Measurements from ENCODE around the gene ATXN7. TPM values are rescaled to one million over a fixed set of nuclear protein-coding genes. Genes with fewer than 3 reads are reported as not detected.

The ATXN7 gene
- polyA plus RNA-seq, 1 donor from 2014 or later: 6.7 TPM

DNA sequence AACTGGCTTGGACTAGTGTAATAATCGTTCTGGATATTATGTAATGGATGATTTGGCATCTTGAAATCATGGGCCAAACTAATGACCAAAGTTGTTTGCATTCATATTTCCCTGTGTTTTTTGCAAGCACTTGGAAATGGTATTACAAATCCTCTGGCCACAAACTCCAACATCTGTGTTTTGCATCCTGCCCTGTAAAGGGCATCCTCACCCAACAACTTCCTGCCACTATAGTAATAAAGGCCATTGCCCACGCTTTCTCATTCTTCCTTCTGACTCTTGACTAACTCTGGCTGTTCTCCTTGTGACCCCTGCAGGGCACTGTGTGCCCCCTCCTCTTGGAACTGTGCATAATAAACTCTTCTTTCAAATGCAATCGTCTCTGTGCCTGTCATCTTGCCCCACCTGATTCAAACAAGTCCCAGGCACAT lies 185.0 kb downstream of the ATXN7 start:
- no peak overlapping the region for H3K4me2 ChIP-seq (ENCODE audit: low read length)
- no peaks in the 10 kb centered on the region for H3F3A ChIP-seq (ENCODE audit: insufficient read depth, low read length, poor library complexity, severe bottlenecking)
- no peaks in the 10 kb centered on the region for H3K79me2 ChIP-seq (replicated peaks; ENCODE audit: insufficient read depth, low read length)
- TF ChIP-seq, protein P1, sequence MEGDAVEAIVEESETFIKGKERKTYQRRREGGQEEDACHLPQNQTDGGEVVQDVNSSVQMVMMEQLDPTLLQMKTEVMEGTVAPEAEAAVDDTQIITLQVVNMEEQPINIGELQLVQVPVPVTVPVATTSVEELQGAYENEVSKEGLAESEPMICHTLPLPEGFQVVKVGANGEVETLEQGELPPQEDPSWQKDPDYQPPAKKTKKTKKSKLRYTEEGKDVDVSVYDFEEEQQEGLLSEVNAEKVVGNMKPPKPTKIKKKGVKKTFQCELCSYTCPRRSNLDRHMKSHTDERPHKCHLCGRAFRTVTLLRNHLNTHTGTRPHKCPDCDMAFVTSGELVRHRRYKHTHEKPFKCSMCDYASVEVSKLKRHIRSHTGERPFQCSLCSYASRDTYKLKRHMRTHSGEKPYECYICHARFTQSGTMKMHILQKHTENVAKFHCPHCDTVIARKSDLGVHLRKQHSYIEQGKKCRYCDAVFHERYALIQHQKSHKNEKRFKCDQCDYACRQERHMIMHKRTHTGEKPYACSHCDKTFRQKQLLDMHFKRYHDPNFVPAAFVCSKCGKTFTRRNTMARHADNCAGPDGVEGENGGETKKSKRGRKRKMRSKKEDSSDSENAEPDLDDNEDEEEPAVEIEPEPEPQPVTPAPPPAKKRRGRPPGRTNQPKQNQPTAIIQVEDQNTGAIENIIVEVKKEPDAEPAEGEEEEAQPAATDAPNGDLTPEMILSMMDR (IDR thresholded peaks at IDR 0.05; ENCODE audit: poor library complexity, severe bottlenecking): no peak
- no peaks in the 10 kb centered on the region for H3K9me3 ChIP-seq (ENCODE audit: low read length)
- H3K4me3 ChIP-seq (ENCODE audit: low read length): no peak overlapping the region
- H3K9me2 ChIP-seq (ENCODE audit: insufficient read depth, low read length): no peaks in the 10 kb centered on the region
- H2AFZ ChIP-seq (ENCODE audit: low read depth, low read length): no peak overlapping the region
- no peak overlapping the region for H3K9ac ChIP-seq (ENCODE audit: low read length)
- no peaks in the 10 kb centered on the region for H3K36me3 ChIP-seq (ENCODE audit: insufficient read depth, low read length)
- H3K27me3 ChIP-seq (ENCODE audit: insufficient read depth, low read depth, low read length): no peaks in the 10 kb centered on the region
- no peak overlapping the region for H3K27ac ChIP-seq (ENCODE audit: low read length)
- no peaks in the 10 kb centered on the region for H4K20me1 ChIP-seq (ENCODE audit: insufficient read depth)

DNA sequence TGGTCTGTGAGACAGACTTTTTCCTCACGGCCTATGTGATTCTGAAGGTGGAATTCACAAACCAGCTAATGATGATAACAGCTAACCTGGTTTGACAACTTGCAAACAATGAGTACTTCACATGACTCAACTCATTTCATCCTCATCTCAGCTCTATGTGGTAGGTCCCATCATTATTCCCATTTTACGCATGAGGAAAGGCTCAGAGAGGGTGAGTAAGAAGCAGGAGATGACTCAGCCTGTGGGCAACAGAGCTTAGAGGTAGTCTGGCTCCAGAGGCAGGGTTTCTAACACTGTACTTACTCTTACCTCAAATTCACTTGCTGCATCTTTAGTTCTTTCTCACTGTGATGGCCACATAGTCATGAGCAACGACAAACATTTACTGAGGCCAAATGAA lies 185.5 kb downstream of the ATXN7 start:
- Histone ChIP-seq H3F3A (ENCODE audit: insufficient read depth, low read length, poor library complexity, severe bottlenecking) (no peaks in the 10 kb centered on the region), H3K27me3 (ENCODE audit: insufficient read depth, low read depth, low read length) (no peaks in the 10 kb centered on the region), H3K79me2 (replicated peaks; ENCODE audit: insufficient read depth, low read length) (no peaks in the 10 kb centered on the region), H3K9me2 (ENCODE audit: insufficient read depth, low read length) (no peaks in the 10 kb centered on the region), H3K27ac (ENCODE audit: low read length) (no peak overlapping the region), H3K9ac (ENCODE audit: low read length) (no peak overlapping the region), H2AFZ (ENCODE audit: low read depth, low read length) (no peak overlapping the region), H3K4me3 (ENCODE audit: low read length) (no peak overlapping the region), H3K9me3 (ENCODE audit: low read length) (no peaks in the 10 kb centered on the region), H4K20me1 (ENCODE audit: insufficient read depth) (no peaks in the 10 kb centered on the region), H3K4me2 (ENCODE audit: low read length) (no peak overlapping the region), H3K36me3 (ENCODE audit: insufficient read depth, low read length) (no peaks in the 10 kb centered on the region)
- TF ChIP-seq RAD21 (conservative IDR thresholded peaks at IDR 0.05): no peak
- TF ChIP-seq, protein P1 (IDR thresholded peaks at IDR 0.05; ENCODE audit: poor library complexity, severe bottlenecking): no peak
- TF ChIP-seq EP300 (conservative IDR thresholded peaks at IDR 0.05; ENCODE audit: poor library complexity, severe bottlenecking): no peak
- TF ChIP-seq, protein P2, sequence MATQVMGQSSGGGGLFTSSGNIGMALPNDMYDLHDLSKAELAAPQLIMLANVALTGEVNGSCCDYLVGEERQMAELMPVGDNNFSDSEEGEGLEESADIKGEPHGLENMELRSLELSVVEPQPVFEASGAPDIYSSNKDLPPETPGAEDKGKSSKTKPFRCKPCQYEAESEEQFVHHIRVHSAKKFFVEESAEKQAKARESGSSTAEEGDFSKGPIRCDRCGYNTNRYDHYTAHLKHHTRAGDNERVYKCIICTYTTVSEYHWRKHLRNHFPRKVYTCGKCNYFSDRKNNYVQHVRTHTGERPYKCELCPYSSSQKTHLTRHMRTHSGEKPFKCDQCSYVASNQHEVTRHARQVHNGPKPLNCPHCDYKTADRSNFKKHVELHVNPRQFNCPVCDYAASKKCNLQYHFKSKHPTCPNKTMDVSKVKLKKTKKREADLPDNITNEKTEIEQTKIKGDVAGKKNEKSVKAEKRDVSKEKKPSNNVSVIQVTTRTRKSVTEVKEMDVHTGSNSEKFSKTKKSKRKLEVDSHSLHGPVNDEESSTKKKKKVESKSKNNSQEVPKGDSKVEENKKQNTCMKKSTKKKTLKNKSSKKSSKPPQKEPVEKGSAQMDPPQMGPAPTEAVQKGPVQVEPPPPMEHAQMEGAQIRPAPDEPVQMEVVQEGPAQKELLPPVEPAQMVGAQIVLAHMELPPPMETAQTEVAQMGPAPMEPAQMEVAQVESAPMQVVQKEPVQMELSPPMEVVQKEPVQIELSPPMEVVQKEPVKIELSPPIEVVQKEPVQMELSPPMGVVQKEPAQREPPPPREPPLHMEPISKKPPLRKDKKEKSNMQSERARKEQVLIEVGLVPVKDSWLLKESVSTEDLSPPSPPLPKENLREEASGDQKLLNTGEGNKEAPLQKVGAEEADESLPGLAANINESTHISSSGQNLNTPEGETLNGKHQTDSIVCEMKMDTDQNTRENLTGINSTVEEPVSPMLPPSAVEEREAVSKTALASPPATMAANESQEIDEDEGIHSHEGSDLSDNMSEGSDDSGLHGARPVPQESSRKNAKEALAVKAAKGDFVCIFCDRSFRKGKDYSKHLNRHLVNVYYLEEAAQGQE (IDR thresholded peaks at IDR 0.05; ENCODE audit: borderline replicate concordance): no peak
- TF ChIP-seq SMC3 (conservative IDR thresholded peaks at IDR 0.05; ENCODE audit: poor library complexity): no peak
- no peak for TF ChIP-seq POLR2AphosphoS5 (IDR thresholded peaks at IDR 0.05)
- TF ChIP-seq EZH2 (IDR thresholded peaks at IDR 0.05; ENCODE audit: borderline replicate concordance, insufficient read depth, low read length, poor library complexity, severe bottlenecking): no peak
- TF ChIP-seq MXI1 (conservative IDR thresholded peaks at IDR 0.05; ENCODE audit: poor library complexity, severe bottlenecking): no peak
- TF ChIP-seq TAF1 (IDR thresholded peaks at IDR 0.05; ENCODE audit: low read depth): no peak
